CD4-positive, CD25-positive, alpha-beta regulatory T cell (primary cell): Measurements from ENCODE around the gene CEP350. TPM values are rescaled to one million over a fixed set of nuclear protein-coding genes. Genes with fewer than 3 reads are reported as not detected.

Source experiments
- ATAC-seq, 2 donors: fragments of 150-1000 bp; cut with Tn5 transposase; one replicate each; pipeline ENCODE4 v1.10.0; 2021; ENCODE audit warnings: low read depth in 2 of 2, moderate number of reproducible peaks in 2 of 2, moderate library complexity in 1 of 2
- DNase-seq, 3 donors: peaks; one replicate each; pipeline versions ENCODE4 v3.0.0 to v3.0.0-alpha.2; 2012 to 2022; ENCODE audit warnings: mixed read lengths in 1 of 3
- H3K27ac ChIP-seq: one replicate; pipeline ENCODE4 v1.7.0; 2013; ENCODE audit warnings: mild to moderate bottlenecking, low read length; ENCODE audit not compliant: insufficient read depth, poor library complexity, severe bottlenecking
- H3K27me3 ChIP-seq: one replicate; pipeline ENCODE4 v1.7.0; 2013; ENCODE audit warnings: low read length; ENCODE audit not compliant: control insufficient read depth, insufficient read depth
- H3K36me3 ChIP-seq: one replicate; pipeline ENCODE4 v1.7.0; 2013; ENCODE audit warnings: mild to moderate bottlenecking, low read length, moderate library complexity; ENCODE audit not compliant: control insufficient read depth, insufficient read depth
- H3K4me1 ChIP-seq: 2 replicates; pipeline ENCODE4 v1.7.0; 2013; ENCODE audit warnings: mild to moderate bottlenecking, low read length; ENCODE audit not compliant: insufficient read depth, control insufficient read depth, poor library complexity, severe bottlenecking
- H3K4me3 ChIP-seq: one replicate; pipeline ENCODE4 v1.7.0; 2013; ENCODE audit warnings: low read depth, mild to moderate bottlenecking, low read length, moderate library complexity
- H3K9me3 ChIP-seq, 2 experiments: 1 replicate in 1 of 2; 2 replicates in 1 of 2; pipeline ENCODE4 v1.7.0; 2013; ENCODE audit warnings: low read length in 2 of 2, mild to moderate bottlenecking in 1 of 2, moderate library complexity in 1 of 2; ENCODE audit not compliant: control insufficient read depth in 2 of 2
- H3K27ac Mint-ChIP-seq, 3 donors: one replicate each; pipeline ENCODE4 v1.8.0; 2020 to 2022; ENCODE audit warnings: mild to moderate bottlenecking in 3 of 3, mixed read lengths in 3 of 3, moderate library complexity in 2 of 3
- H3K27me3 Mint-ChIP-seq: one replicate; pipeline ENCODE4 v1.8.0; 2022; ENCODE audit warnings: mild to moderate bottlenecking, mixed read lengths
- H3K36me3 Mint-ChIP-seq: one replicate; pipeline ENCODE4 v1.8.0; 2020; ENCODE audit warnings: mixed read lengths
- H3K4me1 Mint-ChIP-seq, 4 donors: one replicate each; pipeline ENCODE4 v1.8.0; 2020 to 2022; ENCODE audit warnings: mixed read lengths in 4 of 4, mild to moderate bottlenecking in 1 of 4
- H3K4me3 Mint-ChIP-seq, 4 donors: one replicate each; pipeline ENCODE4 v1.8.0; 2020 to 2022; ENCODE audit warnings: mild to moderate bottlenecking in 4 of 4, mixed read lengths in 4 of 4, moderate library complexity in 3 of 4
- H3K9me3 Mint-ChIP-seq, 7 donors: one replicate each; pipeline ENCODE4 v1.8.0; 2020 to 2022; ENCODE audit warnings: mixed read lengths in 7 of 7, mild to moderate bottlenecking in 3 of 7, moderate library complexity in 2 of 7
- polyA plus RNA-seq, 4 donors: library from polyadenylated mRNA; unstranded; fragments of 300-500 nt; fragmentation: Illumina TruSeq; gene quantifications; one replicate each; pipeline ENCODE4 v1.2.3, GENCODE V29; 2021
- total RNA-seq: library from RNA; stranded (reverse); gene quantifications from one replicate; pipeline ENCODE4 v1.2.3, GENCODE V29; 2022

Gene CEP350
- total and polyA plus RNA-seq, 5 donors from 2014 or later: 20.4 to 69.9 (median 26.5) TPM

DNA sequence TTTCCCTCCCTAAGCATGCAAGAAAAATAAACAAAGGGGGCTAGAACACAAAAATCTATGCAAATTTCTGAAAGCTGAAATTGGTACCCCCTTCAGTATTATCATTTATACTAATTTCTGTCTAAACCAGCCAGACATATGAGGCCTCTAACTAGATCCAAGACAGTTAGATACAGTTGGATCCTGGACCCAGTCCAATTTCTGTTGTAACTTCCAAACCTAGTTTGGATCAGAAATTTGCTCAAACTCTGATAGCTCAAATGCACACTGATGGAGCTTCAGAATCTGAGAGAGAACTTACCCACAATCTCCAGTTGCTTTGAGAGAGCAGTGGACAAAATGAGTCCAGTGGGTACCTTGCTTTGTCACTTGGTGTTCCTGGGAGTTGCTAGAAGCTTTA lies 11.9 kb downstream of the CEP350 start:
- ATAC-seq: no peak

DNA sequence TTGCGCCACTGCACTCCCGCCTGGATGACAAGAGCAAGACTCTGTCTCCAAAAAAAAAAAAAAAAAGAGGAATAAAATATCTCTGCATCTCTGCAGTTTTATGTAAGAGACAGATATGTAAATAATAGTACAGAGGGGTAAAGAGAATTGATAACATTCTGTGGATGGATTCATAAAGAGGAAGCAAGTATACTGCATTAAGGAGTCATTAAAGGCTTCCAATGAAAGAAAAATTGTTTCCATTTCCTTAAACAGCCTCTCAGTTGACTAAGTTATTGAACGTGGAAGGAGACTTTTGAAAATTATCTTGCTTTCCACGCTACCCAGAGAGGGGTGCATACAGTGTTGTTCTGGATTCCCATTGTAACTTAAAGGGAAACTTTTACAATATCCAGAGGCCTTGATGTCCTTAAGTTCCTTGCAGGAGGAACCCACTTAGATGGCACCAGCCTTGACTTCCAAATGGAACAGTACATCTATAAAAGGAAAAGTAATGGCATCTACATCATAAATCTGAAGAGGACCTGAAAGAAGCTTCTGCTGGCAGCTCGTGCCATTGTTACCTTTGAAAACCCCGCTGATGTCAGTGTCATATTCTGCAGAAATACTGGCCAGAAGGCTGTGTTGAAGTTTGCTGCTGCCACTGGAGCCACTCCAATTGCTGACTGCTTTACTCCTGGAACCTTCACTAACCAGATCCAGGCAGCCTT lies 13.8 kb downstream of the CEP350 start:
- Histone ChIP-seq H3K4me1 (peaks cover 14% of the 10 kb centered on the region), H3K36me3 (peaks cover 4% of the 10 kb centered on the region), H3K27ac (no peak overlapping the region), H3K27me3 (no peaks in the 10 kb centered on the region), H3K4me3 (no peak overlapping the region), H3K9me3 (peaks cover 7 to 11% of the 10 kb centered on the region in 2 experiments)
- Mint-ChIP-seq H3K36me3 (peaks cover 13% of the 10 kb centered on the region), H3K27me3 (no peaks in the 10 kb centered on the region), H3K4me3 (peak overlapping the region in 1 of 4 donors; percentile 36), H3K27ac (peak overlapping the region in 1 of 3 donors; percentile 50), H3K9me3 (peaks cover 0 to 5% (median 0%) of the 10 kb centered on the region in 7 donors), H3K4me1 (peaks cover 42 to 72% (median 56%) of the 10 kb centered on the region in 4 donors)
- no peak for DNase-seq
- ATAC-seq: no peak

More for the DNA sequence above, 11.9 kb downstream of the CEP350 start:
- Histone ChIP-seq H3K4me3 (no peak overlapping the region), H3K27me3 (no peaks in the 10 kb centered on the region), H3K36me3 (peaks cover 4% of the 10 kb centered on the region), H3K4me1 (peaks cover 14% of the 10 kb centered on the region), H3K9me3 (peaks cover 7 to 11% of the 10 kb centered on the region in 2 experiments), H3K27ac (no peak overlapping the region)
- no peak for DNase-seq
- Mint-ChIP-seq H3K4me3 (no peak overlapping the region), H3K4me1 (peaks cover 41 to 72% (median 51%) of the 10 kb centered on the region in 4 donors), H3K9me3 (peaks cover 0 to 5% (median 0%) of the 10 kb centered on the region in 7 donors), H3K27me3 (no peaks in the 10 kb centered on the region), H3K27ac (no peak overlapping the region), H3K36me3 (peaks cover 21% of the 10 kb centered on the region)

DNA sequence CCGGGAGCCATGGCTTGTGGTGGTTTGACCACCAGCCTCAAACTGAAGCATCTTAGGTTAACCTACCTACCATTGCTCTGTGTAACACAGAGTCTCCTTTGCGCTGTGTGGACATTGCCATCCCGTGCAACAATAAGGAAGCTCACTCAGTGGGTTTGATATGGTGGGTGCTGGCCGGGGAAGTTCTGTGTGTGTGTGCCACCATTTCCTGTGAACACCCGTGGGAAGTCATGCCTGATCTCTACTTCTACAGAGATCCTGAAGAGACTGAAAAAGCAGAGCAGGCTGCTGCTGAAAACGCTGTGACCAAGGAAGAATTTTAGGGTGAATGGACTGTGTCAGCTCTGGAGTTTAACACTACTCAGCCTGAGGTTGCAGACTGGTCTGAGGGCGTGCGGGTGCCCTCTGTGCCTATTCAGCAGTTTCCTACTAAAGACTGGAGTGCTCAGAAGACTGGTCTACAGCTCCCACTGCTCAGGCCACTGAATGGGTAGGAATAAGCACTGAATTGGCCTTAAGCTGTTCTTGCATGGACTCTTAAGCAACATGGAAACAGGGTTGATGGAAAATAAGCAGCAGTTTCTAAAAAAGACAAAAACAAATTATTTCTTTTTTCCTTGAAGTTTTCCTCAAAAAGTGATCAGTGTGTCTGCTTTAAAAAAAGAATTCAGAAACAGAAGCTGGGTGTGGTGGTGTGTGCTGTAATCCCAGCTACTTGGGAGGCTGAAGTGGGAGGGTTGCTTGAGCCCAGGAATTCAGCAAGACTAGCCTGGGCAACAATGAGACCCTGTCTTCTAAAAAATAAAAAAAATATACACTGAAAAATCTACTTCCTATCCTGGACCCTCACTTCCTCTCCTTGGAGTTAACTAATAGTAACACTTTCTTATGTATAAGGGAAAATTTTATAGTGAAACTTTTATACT lies 14.6 kb downstream of the CEP350 start:
- H3K27me3 Mint-ChIP-seq: no peaks in the 10 kb centered on the region
- peaks cover 0 to 5% (median 0%) of the 10 kb centered on the region in 7 donors for H3K9me3 Mint-ChIP-seq
- Histone ChIP-seq H3K4me1 (peaks cover 11% of the 10 kb centered on the region), H3K4me3 (no peak overlapping the region), H3K36me3 (peaks cover 4% of the 10 kb centered on the region), H3K9me3 (peaks cover 7 to 11% of the 10 kb centered on the region in 2 experiments), H3K27ac (no peak overlapping the region), H3K27me3 (no peaks in the 10 kb centered on the region)
- H3K4me1 Mint-ChIP-seq: peaks cover 36 to 72% (median 54%) of the 10 kb centered on the region in 4 donors
- peaks cover 13% of the 10 kb centered on the region for H3K36me3 Mint-ChIP-seq
- ATAC-seq (no peak), DNase-seq (no peak)
- peak overlapping the region in 2 of 4 donors; percentile 14 to 69 for H3K4me3 Mint-ChIP-seq
- H3K27ac Mint-ChIP-seq: peak overlapping the region in 2 of 3 donors; percentile 32 to 50

GRCh38 chr1:179969962-179970361 lies 15.4 kb downstream of the CEP350 start:
- Mint-ChIP-seq H3K36me3 (peaks cover 13% of the 10 kb centered on the region), H3K4me1 (peaks cover 36 to 72% (median 52%) of the 10 kb centered on the region in 4 donors), H3K9me3 (peaks cover 0 to 3% (median 0%) of the 10 kb centered on the region in 7 donors), H3K27ac (peak overlapping the region in 2 of 3 donors; percentile 0 to 8), H3K4me3 (no peak overlapping the region), H3K27me3 (no peaks in the 10 kb centered on the region)
- H3K27me3 ChIP-seq: no peaks in the 10 kb centered on the region
- ATAC-seq (no peak), DNase-seq (no peak)
- peaks cover 4% of the 10 kb centered on the region for H3K36me3 ChIP-seq
- no peak overlapping the region for H3K27ac ChIP-seq
- peaks cover 10% of the 10 kb centered on the region for H3K4me1 ChIP-seq
- H3K9me3 ChIP-seq: peaks cover 7 to 11% of the 10 kb centered on the region in 2 experiments
- no peak overlapping the region for H3K4me3 ChIP-seq

GRCh38 chr1:179971563-179972496 lies 17.2 kb downstream of the CEP350 start:
- Histone ChIP-seq H3K4me3 (no peak overlapping the region), H3K9me3 (peaks cover 2 to 3% of the 10 kb centered on the region in 2 experiments), H3K27me3 (no peaks in the 10 kb centered on the region), H3K4me1 (peaks cover 10% of the 10 kb centered on the region), H3K36me3 (peaks cover 4% of the 10 kb centered on the region), H3K27ac (no peak overlapping the region)
- Mint-ChIP-seq H3K4me1 (peaks cover 44 to 80% (median 61%) of the 10 kb centered on the region in 4 donors), H3K27me3 (no peaks in the 10 kb centered on the region), H3K27ac (peak overlapping the region in 2 of 3 donors; percentile 13 to 55), H3K36me3 (peaks cover 13% of the 10 kb centered on the region), H3K9me3 (no peaks in the 10 kb centered on the region), H3K4me3 (peak overlapping the region in 2 of 4 donors; percentile 1 to 4)
- no peak for ATAC-seq
- DNase-seq: no peak

DNA sequence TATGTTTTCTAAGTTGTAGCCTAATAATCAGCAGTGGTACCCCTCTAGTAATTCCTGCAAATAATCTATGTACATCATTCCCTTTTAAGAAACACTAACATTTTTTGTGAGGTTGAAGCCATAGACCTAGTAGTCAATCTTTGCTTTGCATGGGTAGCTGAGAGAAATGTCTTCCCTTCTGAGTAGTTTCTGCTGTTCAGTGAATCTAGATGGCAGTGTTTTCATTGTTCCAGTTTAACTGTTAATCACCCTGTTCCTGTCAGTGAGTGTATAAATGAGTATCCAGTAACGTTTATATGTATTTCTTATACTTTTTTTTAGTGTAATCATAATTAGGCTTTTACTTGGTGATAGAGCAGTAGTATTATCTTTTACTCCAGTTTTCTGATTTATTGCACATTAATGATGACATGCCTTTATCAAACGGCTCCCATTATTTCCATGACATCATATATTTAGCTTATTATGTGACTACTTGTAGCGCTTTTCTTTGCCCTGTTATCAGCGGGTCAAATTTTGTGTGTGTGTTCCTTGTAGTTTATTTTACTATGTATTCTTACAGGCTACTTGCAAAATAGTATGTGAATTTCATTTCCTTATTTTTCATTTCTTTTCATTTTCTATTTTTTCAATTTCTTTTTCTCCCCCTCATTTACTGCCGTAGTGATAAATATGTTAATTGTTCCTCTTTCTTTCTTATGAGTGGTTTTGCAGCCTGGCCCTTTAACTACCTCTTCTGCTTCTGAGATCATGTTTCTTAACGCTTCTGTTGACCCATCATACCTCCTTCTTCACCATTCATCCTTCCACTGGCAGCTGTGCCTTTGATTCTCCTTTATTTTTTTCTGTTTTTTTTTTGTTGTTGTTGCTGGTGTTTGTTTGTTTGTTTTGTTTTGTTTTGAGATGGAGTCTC lies 18.8 kb downstream of the CEP350 start:
- peaks cover 50 to 82% (median 67%) of the 10 kb centered on the region in 4 donors for H3K4me1 Mint-ChIP-seq
- no peak for ATAC-seq
- Histone ChIP-seq H3K27me3 (no peaks in the 10 kb centered on the region), H3K36me3 (peaks cover 4% of the 10 kb centered on the region), H3K4me1 (peaks cover 10% of the 10 kb centered on the region), H3K27ac (no peak overlapping the region), H3K4me3 (no peak overlapping the region), H3K9me3 (no peaks in the 10 kb centered on the region)
- H3K4me3 Mint-ChIP-seq: peak overlapping the region in 1 of 4 donors; percentile 23
- H3K27ac Mint-ChIP-seq: no peak overlapping the region
- no peaks in the 10 kb centered on the region for H3K9me3 Mint-ChIP-seq
- peaks cover 17% of the 10 kb centered on the region for H3K36me3 Mint-ChIP-seq
- DNase-seq: no peak
- no peaks in the 10 kb centered on the region for H3K27me3 Mint-ChIP-seq
